ENCODE data around the gene ATXN1L.

DNA sequence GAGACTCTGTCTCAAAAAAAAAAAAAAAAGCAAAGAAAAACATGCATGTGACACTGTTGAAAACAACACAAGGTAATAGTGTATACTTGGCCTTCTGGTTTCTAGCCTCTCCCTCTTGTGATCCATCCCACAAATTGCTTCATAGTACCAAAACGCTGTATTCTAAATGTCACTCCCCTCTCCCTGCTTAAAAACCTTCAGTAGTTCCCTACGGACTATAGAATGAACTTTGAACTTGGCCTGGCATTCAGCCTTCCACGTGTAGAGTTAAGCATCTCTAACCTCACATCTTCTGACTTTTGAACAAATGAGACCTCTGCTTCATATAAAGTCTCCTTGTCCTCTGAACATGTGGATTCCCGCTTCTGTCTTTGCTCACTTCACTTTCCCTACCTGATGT lies 33.1 kb downstream of the ATXN1L start:
- TF ChIP-seq, protein P1, sequence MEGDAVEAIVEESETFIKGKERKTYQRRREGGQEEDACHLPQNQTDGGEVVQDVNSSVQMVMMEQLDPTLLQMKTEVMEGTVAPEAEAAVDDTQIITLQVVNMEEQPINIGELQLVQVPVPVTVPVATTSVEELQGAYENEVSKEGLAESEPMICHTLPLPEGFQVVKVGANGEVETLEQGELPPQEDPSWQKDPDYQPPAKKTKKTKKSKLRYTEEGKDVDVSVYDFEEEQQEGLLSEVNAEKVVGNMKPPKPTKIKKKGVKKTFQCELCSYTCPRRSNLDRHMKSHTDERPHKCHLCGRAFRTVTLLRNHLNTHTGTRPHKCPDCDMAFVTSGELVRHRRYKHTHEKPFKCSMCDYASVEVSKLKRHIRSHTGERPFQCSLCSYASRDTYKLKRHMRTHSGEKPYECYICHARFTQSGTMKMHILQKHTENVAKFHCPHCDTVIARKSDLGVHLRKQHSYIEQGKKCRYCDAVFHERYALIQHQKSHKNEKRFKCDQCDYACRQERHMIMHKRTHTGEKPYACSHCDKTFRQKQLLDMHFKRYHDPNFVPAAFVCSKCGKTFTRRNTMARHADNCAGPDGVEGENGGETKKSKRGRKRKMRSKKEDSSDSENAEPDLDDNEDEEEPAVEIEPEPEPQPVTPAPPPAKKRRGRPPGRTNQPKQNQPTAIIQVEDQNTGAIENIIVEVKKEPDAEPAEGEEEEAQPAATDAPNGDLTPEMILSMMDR (IDR thresholded peaks at IDR 0.05; ENCODE audit: low read depth, low read length, missing input control) = no peak
- TF ChIP-seq JUND (IDR thresholded peaks at IDR 0.05) = no peak
